ENCODE measurements around the gene RAB4A.

Gene RAB4A

DNA sequence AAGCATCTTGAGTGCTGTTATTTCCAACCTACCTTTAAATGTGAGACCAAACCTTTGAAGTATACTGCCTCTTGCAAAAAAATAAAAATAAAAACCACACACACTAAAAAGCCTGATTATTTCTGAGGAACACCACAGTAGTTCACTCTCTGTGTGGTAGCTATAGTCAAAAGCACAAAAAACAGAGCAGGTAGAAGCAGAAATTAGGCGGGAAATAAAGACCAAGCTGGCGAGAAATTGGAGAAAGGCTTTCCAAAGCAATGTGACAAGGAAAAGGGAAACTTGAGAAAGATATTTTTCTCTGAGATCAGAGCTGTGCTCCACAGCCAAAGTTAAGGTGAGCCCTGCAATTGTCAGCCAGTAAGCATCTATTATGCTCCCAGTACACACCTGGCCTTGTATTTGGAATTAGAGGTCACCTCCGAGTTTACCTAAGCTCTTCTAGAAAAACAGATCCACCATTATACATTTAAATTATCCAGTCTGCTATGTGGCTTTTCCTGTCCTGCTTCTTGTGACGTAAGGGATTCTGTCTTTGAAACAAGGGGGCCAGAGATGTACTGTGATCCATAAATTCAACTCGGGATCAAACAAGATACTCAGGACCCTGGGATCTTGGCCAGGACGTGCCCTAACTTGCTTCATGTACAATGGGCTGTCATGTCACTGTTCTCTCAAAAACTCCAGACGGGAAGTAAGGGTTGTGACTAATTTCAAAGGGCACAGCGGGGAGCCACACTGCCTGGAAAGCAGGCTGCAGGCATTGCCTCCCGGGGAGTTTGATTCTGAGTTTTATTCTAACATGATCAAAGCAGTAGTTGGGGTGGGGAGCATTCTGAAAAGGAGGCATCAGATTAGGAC is 39.8 kb upstream of the RAB4A start:
- no peaks in the 10 kb centered on the region; the same call in 1 of the 2 replicates for H3K4me1 ChIP-seq
- no peak for DNase-seq

DNA sequence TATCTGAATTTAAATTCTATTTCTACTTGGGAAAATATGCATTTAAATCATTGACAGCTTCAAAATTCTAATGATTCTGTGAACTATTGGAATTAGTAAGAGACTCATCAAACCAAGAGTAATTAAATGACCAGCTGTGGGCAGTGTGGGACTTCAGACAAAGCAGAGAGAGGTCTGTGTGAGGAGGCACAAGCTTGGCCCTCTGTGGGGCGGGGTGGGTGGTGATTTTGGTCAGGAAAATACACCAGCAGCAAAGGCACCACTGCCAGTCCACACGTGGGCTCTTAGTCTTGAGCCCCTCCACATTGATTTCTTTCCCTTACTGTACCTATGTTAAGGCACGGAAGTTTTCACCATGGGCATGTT is 39.2 kb upstream of the RAB4A start:
- Histone ChIP-seq H3K4me1 (no peaks in the 10 kb centered on the region; the same call in 1 of the 2 replicates), H3K4me3 (ENCODE audit: low read depth, low read length) (no peak overlapping the region), H3K36me3 (no peaks in the 10 kb centered on the region), H3K27me3 (no peaks in the 10 kb centered on the region), H3K9me3 (no peaks in the 10 kb centered on the region)
- no peak for DNase-seq
- TF ChIP-seq, protein P1, sequence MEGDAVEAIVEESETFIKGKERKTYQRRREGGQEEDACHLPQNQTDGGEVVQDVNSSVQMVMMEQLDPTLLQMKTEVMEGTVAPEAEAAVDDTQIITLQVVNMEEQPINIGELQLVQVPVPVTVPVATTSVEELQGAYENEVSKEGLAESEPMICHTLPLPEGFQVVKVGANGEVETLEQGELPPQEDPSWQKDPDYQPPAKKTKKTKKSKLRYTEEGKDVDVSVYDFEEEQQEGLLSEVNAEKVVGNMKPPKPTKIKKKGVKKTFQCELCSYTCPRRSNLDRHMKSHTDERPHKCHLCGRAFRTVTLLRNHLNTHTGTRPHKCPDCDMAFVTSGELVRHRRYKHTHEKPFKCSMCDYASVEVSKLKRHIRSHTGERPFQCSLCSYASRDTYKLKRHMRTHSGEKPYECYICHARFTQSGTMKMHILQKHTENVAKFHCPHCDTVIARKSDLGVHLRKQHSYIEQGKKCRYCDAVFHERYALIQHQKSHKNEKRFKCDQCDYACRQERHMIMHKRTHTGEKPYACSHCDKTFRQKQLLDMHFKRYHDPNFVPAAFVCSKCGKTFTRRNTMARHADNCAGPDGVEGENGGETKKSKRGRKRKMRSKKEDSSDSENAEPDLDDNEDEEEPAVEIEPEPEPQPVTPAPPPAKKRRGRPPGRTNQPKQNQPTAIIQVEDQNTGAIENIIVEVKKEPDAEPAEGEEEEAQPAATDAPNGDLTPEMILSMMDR (IDR thresholded peaks at IDR 0.05; ENCODE audit: low read depth, low read length) = peak; percentile 8; the same call in 1 of the 2 replicates

More for the DNA sequence above, 39.8 kb upstream of the RAB4A start:
- H3K9me3 ChIP-seq = no peaks in the 10 kb centered on the region
- TF ChIP-seq, protein P1 (IDR thresholded peaks at IDR 0.05; ENCODE audit: low read depth, low read length) = no peak
- H3K4me3 ChIP-seq (ENCODE audit: low read depth, low read length) = no peak overlapping the region
- no peaks in the 10 kb centered on the region for H3K36me3 ChIP-seq
- no peaks in the 10 kb centered on the region for H3K27me3 ChIP-seq

DNA sequence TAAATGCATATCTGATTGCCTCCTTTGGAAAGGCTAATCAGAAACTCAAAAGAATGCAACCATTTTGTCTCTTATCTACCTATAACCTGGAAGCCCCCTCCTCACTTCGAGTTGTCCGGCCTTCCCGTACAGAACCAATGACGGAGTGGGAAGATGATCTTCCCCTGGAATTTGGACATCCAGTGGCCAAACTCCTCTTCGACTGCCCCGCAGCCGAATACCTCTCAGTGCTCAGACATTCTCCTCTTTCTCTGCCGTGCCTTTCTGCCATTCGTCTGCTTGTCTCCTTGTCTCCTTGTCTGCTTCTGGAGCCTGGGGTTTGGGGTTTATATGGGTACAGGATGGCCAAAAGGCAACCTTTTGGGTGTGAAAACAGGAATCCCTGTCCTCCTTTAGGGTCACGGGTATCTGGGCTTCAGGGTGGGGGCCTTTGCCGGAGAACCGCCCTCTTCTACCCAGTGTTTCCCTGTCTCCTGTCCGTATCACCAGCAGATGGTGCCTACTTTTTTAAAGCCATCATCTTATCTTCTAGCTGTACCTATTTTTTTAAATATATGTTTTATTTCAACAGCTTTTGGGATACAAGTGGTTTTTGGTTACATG is 35.9 kb upstream of the RAB4A start:
- DNase-seq = no peak
- Histone ChIP-seq H3K36me3 (no peaks in the 10 kb centered on the region), H3K27me3 (no peaks in the 10 kb centered on the region), H3K4me1 (no peaks in the 10 kb centered on the region), H3K4me3 (ENCODE audit: low read depth, low read length) (no peak overlapping the region), H3K9me3 (no peaks in the 10 kb centered on the region)
- TF ChIP-seq, protein P1 (IDR thresholded peaks at IDR 0.05; ENCODE audit: low read depth, low read length) = no peak

DNA sequence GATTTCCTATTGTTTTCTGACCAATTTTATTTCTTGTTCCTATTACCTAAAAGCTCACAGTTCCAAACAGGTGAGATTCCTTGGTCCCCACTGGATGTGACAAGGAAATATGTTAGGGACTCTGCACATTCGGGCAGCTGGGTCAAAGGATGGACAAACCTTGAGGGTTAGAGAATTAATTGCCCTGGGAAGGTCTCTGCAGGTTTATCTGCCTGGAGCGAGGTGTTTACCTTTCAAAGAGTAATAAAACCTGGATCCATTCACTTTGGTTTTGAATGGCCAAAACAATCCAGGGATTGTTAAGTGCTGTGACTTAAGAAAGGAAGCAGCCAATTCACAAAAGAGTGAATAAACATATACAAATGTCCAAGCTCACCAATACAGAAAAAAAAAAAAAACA is 33.6 kb upstream of the RAB4A start:
- no peaks in the 10 kb centered on the region for H3K36me3 ChIP-seq
- no peak for DNase-seq
- no peaks in the 10 kb centered on the region for H3K4me1 ChIP-seq
- no peaks in the 10 kb centered on the region for H3K9me3 ChIP-seq
- TF ChIP-seq, protein P1 (IDR thresholded peaks at IDR 0.05; ENCODE audit: low read depth, low read length) = no peak
- H3K27me3 ChIP-seq = no peaks in the 10 kb centered on the region
- no peak overlapping the region for H3K4me3 ChIP-seq (ENCODE audit: low read depth, low read length)

DNA sequence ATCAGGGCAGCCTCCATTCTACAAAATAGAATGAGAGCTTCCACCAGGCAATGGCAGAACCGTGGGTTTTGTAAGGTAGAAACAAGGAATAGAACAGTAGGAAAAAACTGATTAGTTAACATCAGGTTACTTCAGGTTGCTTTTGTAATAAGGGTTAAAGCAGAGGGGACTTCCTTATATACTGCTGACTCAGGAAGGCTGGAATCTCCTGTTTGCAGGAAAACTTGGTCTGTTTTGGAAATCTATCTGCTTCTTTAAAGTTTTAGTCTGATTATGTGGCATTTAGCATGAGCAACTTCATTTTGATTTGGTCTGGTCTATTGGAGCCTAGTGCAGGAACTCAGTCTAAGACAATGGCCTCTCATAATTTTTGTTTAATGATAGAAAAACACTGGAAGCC is 32.7 kb upstream of the RAB4A start:
- no peaks in the 10 kb centered on the region for H3K4me1 ChIP-seq
- H3K36me3 ChIP-seq = no peaks in the 10 kb centered on the region
- H3K4me3 ChIP-seq (ENCODE audit: low read depth, low read length) = no peak overlapping the region
- H3K9me3 ChIP-seq = no peaks in the 10 kb centered on the region
- DNase-seq = no peak
- TF ChIP-seq, protein P1 (IDR thresholded peaks at IDR 0.05; ENCODE audit: low read depth, low read length) = no peak
- H3K27me3 ChIP-seq = no peaks in the 10 kb centered on the region
